ENCODE measurements around the gene MREG. TPM values are rescaled to one million over a fixed set of nuclear protein-coding genes. Genes with fewer than 3 reads are reported as not detected.
"Not testable (repeated sequence)": the region's sequence is repeated elsewhere in the genome, so short reads cannot be mapped to it uniquely, and the experiment has no call there.

The MREG gene
- total RNA-seq, 1 donor from 2014 or later, result 4.0 TPM

DNA sequence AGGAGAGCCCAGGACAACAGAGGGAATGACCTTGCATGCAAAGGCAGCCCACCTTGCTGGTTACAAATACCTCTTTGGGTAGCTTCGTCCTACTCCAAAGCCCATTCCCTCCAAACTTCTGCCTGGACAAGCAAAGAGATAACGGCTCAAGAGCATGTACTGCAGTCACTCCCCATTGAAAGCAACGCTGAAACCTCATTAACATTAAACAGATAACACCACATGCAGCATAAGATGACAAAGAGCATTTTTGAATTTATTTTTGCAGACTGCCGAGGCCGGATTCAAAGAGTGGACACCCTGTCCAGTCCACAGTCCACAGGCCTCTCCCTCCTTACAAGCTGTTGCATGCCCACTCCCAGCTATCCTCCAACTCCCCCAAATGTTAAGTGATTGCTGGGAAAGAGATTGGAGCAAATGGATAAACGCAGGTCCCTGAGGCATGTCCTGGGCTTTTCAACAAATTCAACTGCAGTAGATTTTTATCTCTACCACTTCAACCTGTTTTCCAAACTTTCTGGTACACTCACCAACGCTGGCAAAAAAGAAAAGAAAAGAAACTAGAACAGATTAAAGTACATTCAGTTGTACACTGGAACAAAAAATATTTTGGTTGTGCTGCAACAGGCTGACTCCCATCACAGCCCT lies 40.1 kb downstream of the MREG start:
- Mint-ChIP-seq H3K27me3 (ENCODE audit: unreplicated experiment) (no peaks in the 10 kb centered on the region), H3K4me3 (ENCODE audit: unreplicated experiment) (no peak overlapping the region), H3K9me3 (ENCODE audit: unreplicated experiment) (no peaks in the 10 kb centered on the region), H3K36me3 (ENCODE audit: unreplicated experiment) (no peaks in the 10 kb centered on the region), H3K4me1 (ENCODE audit: unreplicated experiment) (no peaks in the 10 kb centered on the region), H3K27ac (ENCODE audit: unreplicated experiment) (no peak overlapping the region)
- no peak for DNase-seq (ENCODE audit: extremely low spot score, unreplicated experiment)
- TF ChIP-seq, protein P1, sequence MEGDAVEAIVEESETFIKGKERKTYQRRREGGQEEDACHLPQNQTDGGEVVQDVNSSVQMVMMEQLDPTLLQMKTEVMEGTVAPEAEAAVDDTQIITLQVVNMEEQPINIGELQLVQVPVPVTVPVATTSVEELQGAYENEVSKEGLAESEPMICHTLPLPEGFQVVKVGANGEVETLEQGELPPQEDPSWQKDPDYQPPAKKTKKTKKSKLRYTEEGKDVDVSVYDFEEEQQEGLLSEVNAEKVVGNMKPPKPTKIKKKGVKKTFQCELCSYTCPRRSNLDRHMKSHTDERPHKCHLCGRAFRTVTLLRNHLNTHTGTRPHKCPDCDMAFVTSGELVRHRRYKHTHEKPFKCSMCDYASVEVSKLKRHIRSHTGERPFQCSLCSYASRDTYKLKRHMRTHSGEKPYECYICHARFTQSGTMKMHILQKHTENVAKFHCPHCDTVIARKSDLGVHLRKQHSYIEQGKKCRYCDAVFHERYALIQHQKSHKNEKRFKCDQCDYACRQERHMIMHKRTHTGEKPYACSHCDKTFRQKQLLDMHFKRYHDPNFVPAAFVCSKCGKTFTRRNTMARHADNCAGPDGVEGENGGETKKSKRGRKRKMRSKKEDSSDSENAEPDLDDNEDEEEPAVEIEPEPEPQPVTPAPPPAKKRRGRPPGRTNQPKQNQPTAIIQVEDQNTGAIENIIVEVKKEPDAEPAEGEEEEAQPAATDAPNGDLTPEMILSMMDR (IDR thresholded peaks at IDR 0.05), result no peak

DNA sequence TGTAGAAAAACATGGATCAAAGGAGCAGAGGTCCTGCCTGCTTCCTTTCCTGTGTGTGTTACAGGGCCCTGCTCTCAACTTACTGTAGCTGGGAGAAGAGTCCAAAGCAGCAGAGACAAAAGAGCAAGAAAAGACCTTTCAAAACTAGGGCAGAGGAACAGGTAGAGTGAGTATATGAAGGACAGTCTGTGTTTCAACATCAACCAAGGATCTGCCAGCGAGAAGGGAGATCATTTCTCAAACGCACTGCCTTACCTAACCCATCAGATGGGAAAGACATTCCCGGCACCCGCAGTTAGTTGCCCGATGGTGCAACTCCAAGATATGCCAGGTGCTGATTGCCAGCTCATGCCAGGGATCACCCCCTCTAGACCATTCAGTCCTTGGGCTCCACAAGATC lies 41.7 kb downstream of the MREG start:
- no peak overlapping the region for H3K27ac Mint-ChIP-seq (ENCODE audit: unreplicated experiment)
- TF ChIP-seq, protein P1 (IDR thresholded peaks at IDR 0.05), result no peak

DNA sequence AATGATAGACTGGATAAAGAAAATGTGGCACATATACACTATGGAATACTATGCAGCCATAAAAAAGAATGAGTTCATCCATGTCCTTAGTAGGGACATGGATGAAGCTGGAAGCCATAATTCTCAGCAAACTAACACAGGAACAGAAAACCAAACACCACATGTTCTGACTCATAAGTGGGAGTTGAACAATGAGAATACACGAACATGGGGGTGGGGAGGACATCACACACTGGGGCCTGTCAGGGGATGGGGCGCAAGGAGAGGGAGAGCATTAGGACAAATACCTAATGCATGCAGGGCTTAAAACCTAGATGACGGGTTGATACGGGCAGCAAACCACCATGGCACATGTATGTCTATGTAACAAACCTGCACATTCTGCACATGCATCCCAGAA lies 42.5 kb downstream of the MREG start:
- not testable (repeated sequence) for H3K27me3 Mint-ChIP-seq (ENCODE audit: unreplicated experiment); DNase-seq (ENCODE audit: extremely low spot score, unreplicated experiment); H3K27ac Mint-ChIP-seq (ENCODE audit: unreplicated experiment); H3K4me3 Mint-ChIP-seq (ENCODE audit: unreplicated experiment); H3K9me3 Mint-ChIP-seq (ENCODE audit: unreplicated experiment); H3K4me1 Mint-ChIP-seq (ENCODE audit: unreplicated experiment); H3K36me3 Mint-ChIP-seq (ENCODE audit: unreplicated experiment)

More for the DNA sequence above, 41.7 kb downstream of the MREG start:
- Mint-ChIP-seq H3K27me3 (ENCODE audit: unreplicated experiment) (no peaks in the 10 kb centered on the region), H3K4me1 (ENCODE audit: unreplicated experiment) (peaks cover 2% of the 10 kb centered on the region), H3K9me3 (ENCODE audit: unreplicated experiment) (no peaks in the 10 kb centered on the region), H3K36me3 (ENCODE audit: unreplicated experiment) (no peaks in the 10 kb centered on the region), H3K4me3 (ENCODE audit: unreplicated experiment) (no peak overlapping the region)
- no peak for DNase-seq (ENCODE audit: extremely low spot score, unreplicated experiment)

DNA sequence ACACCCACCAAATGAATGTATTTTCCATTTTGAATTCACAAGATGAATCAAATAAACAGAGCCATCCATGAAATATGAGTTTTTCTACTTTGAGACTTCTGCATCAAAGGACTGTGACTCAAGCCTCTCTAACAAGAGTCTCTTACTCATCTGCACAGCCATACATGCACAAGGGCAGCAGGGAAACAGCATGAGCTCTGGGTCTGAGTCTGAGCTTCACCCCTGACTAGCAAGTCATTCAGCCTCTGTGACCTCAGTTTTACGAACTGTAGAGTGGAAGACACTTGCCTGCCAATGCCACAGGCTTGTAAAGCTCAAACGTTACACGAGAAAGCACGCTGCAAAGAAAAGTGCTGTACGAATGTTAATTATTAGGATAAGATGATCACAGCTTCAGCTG lies 42.9 kb downstream of the MREG start:
- no peak for DNase-seq (ENCODE audit: extremely low spot score, unreplicated experiment)

DNA sequence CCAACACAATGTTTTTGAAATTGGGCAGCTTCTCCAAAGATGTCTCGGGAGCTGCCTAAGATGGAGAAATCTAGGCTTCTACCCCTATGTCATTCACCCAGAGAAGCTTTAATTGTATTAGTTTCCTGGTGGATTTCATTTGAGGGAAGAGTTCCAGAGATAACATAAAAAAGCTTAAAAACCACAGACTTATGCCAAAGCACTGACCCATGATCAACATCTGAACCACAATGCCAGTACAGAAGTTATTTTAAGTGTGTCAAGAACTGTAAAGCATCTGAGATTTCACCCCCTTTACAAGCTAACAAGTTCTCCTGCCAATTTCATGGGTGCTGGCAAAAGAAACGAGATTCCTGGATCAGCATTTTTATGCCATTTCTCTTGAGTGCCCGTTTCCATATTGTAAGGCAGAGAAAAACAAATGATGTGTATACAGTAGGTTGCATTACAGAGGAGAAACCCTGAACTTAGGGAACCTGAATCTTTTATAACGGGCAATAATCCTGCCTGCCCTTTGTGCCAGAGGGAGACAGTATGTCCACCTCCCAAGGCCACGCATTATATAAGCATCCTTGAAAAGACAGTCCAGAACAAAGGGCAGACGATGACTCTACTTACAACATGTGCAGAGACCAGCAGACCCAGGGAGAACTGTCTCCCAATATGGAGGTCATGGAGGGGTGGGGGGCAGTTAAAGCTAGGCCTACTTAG lies 44.1 kb downstream of the MREG start:
- TF ChIP-seq, protein P1 (IDR thresholded peaks at IDR 0.05), result no peak
- no peaks in the 10 kb centered on the region for H3K36me3 Mint-ChIP-seq (ENCODE audit: unreplicated experiment)
- H3K4me3 Mint-ChIP-seq (ENCODE audit: unreplicated experiment), result no peak overlapping the region
- no peak overlapping the region for H3K27ac Mint-ChIP-seq (ENCODE audit: unreplicated experiment)
- no peaks in the 10 kb centered on the region for H3K9me3 Mint-ChIP-seq (ENCODE audit: unreplicated experiment)
- H3K4me1 Mint-ChIP-seq (ENCODE audit: unreplicated experiment), result peaks cover 14% of the 10 kb centered on the region
- H3K27me3 Mint-ChIP-seq (ENCODE audit: unreplicated experiment), result no peaks in the 10 kb centered on the region
- no peak for DNase-seq (ENCODE audit: extremely low spot score, unreplicated experiment)

More for the DNA sequence above, 42.9 kb downstream of the MREG start:
- Mint-ChIP-seq H3K36me3 (ENCODE audit: unreplicated experiment) (no peaks in the 10 kb centered on the region), H3K4me1 (ENCODE audit: unreplicated experiment) (peaks cover 4% of the 10 kb centered on the region), H3K27ac (ENCODE audit: unreplicated experiment) (no peak overlapping the region), H3K9me3 (ENCODE audit: unreplicated experiment) (no peaks in the 10 kb centered on the region), H3K4me3 (ENCODE audit: unreplicated experiment) (no peak overlapping the region), H3K27me3 (ENCODE audit: unreplicated experiment) (no peaks in the 10 kb centered on the region)
- TF ChIP-seq, protein P1 (IDR thresholded peaks at IDR 0.05), result no peak
